ENCODE data around the gene CEP85L.

DNA sequence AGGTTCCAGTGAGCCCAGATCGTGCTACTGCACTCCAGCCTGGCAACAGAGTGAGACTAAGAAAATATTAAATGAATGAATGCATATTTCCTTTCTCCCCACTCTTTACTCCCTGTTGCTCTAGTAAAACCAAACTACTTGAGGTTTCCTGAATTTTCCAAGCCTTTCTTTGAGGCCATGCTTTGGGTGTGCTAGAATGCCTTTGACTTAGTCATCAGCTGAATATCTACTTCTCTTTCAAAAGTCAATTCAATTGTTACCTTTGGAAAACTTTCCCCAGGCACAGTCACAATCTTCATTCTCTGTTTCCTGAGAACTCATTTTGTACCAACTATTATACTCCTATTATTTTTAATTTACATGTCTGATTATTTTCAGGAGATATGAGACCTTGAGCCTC is 27.5 kb upstream of the CEP85L start:
- TF ChIP-seq POLR2AphosphoS5 (IDR thresholded peaks at IDR 0.05) (no peak), POLR2A (IDR thresholded peaks at IDR 0.05; ENCODE audit: low read depth) (no peak), EP300 (IDR thresholded peaks at IDR 0.05) (no peak)
- TF ChIP-seq, protein P1, sequence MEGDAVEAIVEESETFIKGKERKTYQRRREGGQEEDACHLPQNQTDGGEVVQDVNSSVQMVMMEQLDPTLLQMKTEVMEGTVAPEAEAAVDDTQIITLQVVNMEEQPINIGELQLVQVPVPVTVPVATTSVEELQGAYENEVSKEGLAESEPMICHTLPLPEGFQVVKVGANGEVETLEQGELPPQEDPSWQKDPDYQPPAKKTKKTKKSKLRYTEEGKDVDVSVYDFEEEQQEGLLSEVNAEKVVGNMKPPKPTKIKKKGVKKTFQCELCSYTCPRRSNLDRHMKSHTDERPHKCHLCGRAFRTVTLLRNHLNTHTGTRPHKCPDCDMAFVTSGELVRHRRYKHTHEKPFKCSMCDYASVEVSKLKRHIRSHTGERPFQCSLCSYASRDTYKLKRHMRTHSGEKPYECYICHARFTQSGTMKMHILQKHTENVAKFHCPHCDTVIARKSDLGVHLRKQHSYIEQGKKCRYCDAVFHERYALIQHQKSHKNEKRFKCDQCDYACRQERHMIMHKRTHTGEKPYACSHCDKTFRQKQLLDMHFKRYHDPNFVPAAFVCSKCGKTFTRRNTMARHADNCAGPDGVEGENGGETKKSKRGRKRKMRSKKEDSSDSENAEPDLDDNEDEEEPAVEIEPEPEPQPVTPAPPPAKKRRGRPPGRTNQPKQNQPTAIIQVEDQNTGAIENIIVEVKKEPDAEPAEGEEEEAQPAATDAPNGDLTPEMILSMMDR (IDR thresholded peaks at IDR 0.05), result no peak
